ENCODE data around the gene SYT15. TPM values are rescaled to one million over a fixed set of nuclear protein-coding genes. Genes with fewer than 3 reads are reported as not detected.

Gene SYT15
- total RNA-seq, 4 donors from 2014 or later, result 0.31 to 2.7 (median 1.0) TPM

- no peak overlapping the region for H3K27ac ChIP-seq
- peaks cover 13 to 27% (median 17%) of the 10 kb centered on the region in 3 donors for H3K4me1 ChIP-seq
- no peak for DNase-seq
- intact Hi-C loops (cut with DNase I), result no loop called here
- peaks cover 0 to 76% (median 10%) of the 10 kb centered on the region in 4 donors for H3K27me3 ChIP-seq
- WGBS, 2 donors, result 90% methylated on average over 32 to 33 of the region's 33 CpGs
- H3K4me3 ChIP-seq, result no peak overlapping the region
- no peaks in the 10 kb centered on the region for H3K9me3 ChIP-seq
- H3K36me3 ChIP-seq, result peaks cover 0 to 15% (median 0%) of the 10 kb centered on the region in 3 donors
- TF ChIP-seq POLR2A (IDR thresholded peaks at IDR 0.05) (no peak), CTCF (IDR thresholded peaks at IDR 0.05) (no peak)
These were observed 21.4 kb upstream of the SYT15 start for GRCh38 chr10:46557319-46558121.

- intact Hi-C loops (cut with DNase I), result no loop called here
- no peak overlapping the region for H3K4me3 ChIP-seq
- H3K36me3 ChIP-seq, result peaks cover 0 to 11% (median 0%) of the 10 kb centered on the region in 3 donors
- H3K27me3 ChIP-seq, result peaks cover 0 to 76% (median 10%) of the 10 kb centered on the region in 4 donors
- 15 to 54% methylated on average over 1 of the region's 1 CpG for WGBS, 2 donors
- TF ChIP-seq POLR2A (IDR thresholded peaks at IDR 0.05) (no peak), CTCF (IDR thresholded peaks at IDR 0.05) (no peak)
- H3K27ac ChIP-seq, result no peak overlapping the region
- H3K9me3 ChIP-seq, result no peaks in the 10 kb centered on the region
- peaks cover 13 to 27% (median 17%) of the 10 kb centered on the region in 3 donors for H3K4me1 ChIP-seq
- DNase-seq, result no peak
These were observed 20.9 kb upstream of the SYT15 start for GRCh38 chr10:46558122-46558391.

GRCh38 chr10:46558392-46559185 is 20.3 kb upstream of the SYT15 start:
- peaks cover 0 to 72% (median 10%) of the 10 kb centered on the region in 4 donors for H3K27me3 ChIP-seq
- no peaks in the 10 kb centered on the region for H3K9me3 ChIP-seq
- DNase-seq, result no peak
- H3K27ac ChIP-seq, result no peak overlapping the region
- TF ChIP-seq POLR2A (IDR thresholded peaks at IDR 0.05) (no peak), CTCF (IDR thresholded peaks at IDR 0.05) (no peak)
- H3K36me3 ChIP-seq, result peaks cover 0 to 5% (median 0%) of the 10 kb centered on the region in 3 donors
- no peak overlapping the region for H3K4me3 ChIP-seq
- H3K4me1 ChIP-seq, result peaks cover 13 to 27% (median 17%) of the 10 kb centered on the region in 3 donors
- intact Hi-C loops (cut with DNase I), result no loop called here
- 68 to 74% methylated on average over 9 of the region's 9 CpGs for WGBS, 2 donors

GRCh38 chr10:46559231-46559671 is 19.7 kb upstream of the SYT15 start:
- Histone ChIP-seq H3K4me1 (peaks cover 13 to 27% (median 17%) of the 10 kb centered on the region in 3 donors), H3K27ac (no peak overlapping the region), H3K4me3 (no peak overlapping the region), H3K36me3 (no peaks in the 10 kb centered on the region), H3K9me3 (no peaks in the 10 kb centered on the region), H3K27me3 (peaks cover 0 to 66% (median 10%) of the 10 kb centered on the region in 4 donors)
- intact Hi-C loops (cut with DNase I), result no loop called here
- DNase-seq, result no peak
- TF ChIP-seq CTCF (IDR thresholded peaks at IDR 0.05), result no peak
- no peak for TF ChIP-seq POLR2A (IDR thresholded peaks at IDR 0.05)
- 86 to 90% methylated on average over 5 of the region's 5 CpGs for WGBS, 2 donors

- Histone ChIP-seq H3K27ac (no peak overlapping the region), H3K4me1 (peaks cover 9 to 18% (median 15%) of the 10 kb centered on the region in 3 donors), H3K36me3 (no peaks in the 10 kb centered on the region), H3K9me3 (no peaks in the 10 kb centered on the region), H3K4me3 (no peak overlapping the region), H3K27me3 (peaks cover 0 to 57% (median 10%) of the 10 kb centered on the region in 4 donors)
- TF ChIP-seq POLR2A (IDR thresholded peaks at IDR 0.05) (no peak), CTCF (IDR thresholded peaks at IDR 0.05) (no peak)
- intact Hi-C loops (cut with DNase I), result no loop called here
- no peak for DNase-seq
- WGBS, 2 donors, result 65 to 80% methylated on average over 5 of the region's 5 CpGs
These were observed 18.5 kb upstream of the SYT15 start for GRCh38 chr10:46560381-46560780.
